CD4-positive, alpha-beta T cell treated with Interleukin-17A for 1 hour (primary cell): Measurements from ENCODE around the gene OXCT2.
"Not testable (repeated sequence)": the region's sequence is repeated elsewhere in the genome, so short reads cannot be mapped to it uniquely, and the experiment has no call there.

Source experiments
- DNase-seq: peaks from one replicate; pipeline ENCODE4 v3.0.0-alpha.2; 2020

OXCT2 gene

GRCh38 chr1:39787108-39787375 lies 15.9 kb upstream of the OXCT2 start:
- DNase-seq = not testable (repeated sequence)

DNA sequence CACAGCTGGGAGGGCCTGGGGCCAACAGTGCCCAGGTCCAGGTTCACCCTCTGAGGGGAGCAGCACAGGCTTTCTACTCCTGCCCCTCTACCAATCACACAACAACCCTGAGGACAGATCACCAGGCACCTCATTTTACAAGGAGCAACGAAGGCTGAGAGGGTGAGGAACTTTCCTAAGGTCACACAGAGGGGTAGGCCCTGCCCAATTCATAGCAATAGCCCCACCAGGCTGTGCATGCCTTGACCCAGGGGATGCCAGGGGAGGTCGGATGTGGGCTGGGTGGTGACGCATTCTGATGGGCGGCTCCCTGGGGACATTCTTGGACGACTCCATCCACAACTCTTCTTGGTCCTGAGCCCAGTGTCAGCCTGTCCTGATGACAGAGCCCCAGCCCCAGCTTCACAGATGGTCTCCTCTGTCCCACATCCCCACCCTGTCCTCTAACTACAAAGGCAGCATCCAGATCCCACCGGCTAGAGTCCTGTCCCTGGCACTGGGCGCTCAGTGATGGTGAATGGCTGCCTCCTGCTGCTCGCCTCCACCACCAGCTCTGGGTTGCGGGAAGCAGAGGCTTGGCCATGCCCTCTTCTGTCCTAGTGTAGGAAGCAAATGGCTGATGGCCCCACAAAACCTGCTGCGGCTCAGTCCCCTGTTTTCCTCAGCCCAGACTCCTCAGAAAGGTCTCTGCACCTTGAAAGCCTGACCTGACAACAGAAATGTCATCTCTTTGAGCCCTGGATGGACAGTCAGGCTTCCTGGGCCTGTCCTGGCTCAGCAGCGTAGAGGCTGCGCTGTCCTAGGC lies 15.4 kb upstream of the OXCT2 start:
- not testable (repeated sequence) for DNase-seq

DNA sequence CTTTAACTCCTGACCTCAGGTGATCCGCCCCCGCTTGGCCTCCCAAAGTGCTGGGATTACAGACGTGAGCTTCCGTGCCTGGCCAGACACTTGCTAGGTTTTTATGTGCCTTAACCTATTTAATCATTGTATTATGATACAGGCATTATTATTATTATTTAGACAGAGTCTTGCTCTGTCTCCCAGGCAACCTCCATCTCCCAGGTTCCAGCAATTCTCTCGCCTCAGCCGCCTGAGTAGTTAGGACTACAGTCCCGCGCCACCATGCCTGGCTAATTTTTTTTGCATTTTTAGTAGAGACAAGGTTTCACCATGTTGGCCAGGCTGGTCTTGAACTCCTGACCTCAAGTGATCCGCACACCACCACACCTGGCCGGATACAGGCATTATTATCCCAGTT lies 11.5 kb upstream of the OXCT2 start:
- not testable (repeated sequence) for DNase-seq

GRCh38 chr1:39782103-39782502 lies 11.0 kb upstream of the OXCT2 start:
- DNase-seq = no peak

- DNase-seq = no peak
Measured at GRCh38 chr1:39781349-39781715, 10.2 kb upstream of the OXCT2 start.

- no peak for DNase-seq
Measured at GRCh38 chr1:39779821-39780220, 8.7 kb upstream of the OXCT2 start.

DNA sequence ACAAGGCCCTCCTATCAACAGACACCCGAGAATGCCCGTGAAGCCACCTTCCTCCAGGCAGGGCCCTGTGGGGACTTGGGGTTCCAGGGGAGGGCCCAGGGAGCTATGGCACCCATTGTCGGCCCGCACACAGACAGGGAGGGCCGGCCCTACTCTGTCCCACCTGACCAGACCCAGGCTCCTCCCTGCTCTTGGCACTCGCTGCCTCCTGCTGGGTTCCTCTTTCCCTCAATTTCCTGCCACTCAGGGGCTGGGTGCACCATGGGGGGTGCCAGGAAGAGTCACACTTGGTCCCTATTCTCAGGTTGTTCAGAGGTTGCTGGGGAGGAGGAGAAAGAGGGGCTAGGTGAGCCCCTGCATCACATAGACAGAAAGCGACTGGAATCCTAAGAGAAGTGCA lies 8.0 kb upstream of the OXCT2 start:
- no peak for DNase-seq

DNA sequence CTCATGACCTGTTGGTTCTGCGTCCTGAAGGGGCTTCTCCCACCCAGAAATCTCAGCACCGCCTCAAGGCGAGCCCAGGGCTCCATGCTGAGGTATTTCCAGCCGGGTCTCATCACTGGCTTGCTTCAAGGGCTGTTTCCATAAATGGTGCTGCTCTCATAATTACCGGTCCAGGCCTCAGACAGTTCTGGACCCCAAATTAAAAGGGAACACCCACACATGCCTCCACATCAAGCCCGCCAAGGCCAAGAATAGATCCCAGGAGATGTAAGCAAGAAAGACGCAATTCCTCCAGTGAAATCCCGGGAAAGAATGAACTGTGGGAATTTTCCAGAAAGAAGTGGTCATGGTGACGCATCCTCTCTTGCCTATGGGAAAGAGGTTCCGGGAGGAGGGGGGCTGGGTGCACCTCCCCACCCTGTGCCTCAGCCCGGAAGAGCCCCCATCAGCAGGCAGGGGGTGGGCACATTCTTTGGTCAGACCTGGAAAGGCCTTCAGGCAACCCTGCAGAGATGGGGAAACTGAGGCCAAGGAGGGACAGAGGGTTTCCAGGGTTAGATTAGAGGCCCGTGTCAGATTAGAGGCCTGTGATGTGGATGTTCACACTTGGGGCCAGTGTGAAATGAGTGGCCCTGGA lies 7.4 kb upstream of the OXCT2 start:
- not testable (repeated sequence) for DNase-seq

GRCh38 chr1:39777896-39778295 lies 6.7 kb upstream of the OXCT2 start:
- not testable (repeated sequence) for DNase-seq

- no peak for DNase-seq
Measured at GRCh38 chr1:39777306-39777705, 6.2 kb upstream of the OXCT2 start.

GRCh38 chr1:39776886-39777285 lies 5.7 kb upstream of the OXCT2 start:
- no peak for DNase-seq

DNA sequence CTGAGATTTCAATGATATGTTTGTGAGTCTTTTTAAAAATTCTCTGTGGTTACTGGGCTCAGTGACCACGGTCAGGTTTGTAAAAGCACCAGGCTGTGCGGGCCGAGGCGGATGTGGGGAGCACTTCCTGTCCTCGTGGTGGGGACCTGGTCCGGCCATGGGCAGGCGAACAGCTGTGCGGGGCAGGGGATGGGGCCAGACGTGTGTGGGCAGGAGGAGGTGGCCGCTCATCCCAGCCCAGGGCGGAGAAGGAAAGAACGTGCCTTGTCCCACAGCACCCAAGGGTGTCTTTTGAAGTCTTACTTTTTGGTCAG lies 5.2 kb upstream of the OXCT2 start:
- DNase-seq = no peak

- DNase-seq = not testable (repeated sequence)
Measured at GRCh38 chr1:39775676-39776399, 4.7 kb upstream of the OXCT2 start.

DNA sequence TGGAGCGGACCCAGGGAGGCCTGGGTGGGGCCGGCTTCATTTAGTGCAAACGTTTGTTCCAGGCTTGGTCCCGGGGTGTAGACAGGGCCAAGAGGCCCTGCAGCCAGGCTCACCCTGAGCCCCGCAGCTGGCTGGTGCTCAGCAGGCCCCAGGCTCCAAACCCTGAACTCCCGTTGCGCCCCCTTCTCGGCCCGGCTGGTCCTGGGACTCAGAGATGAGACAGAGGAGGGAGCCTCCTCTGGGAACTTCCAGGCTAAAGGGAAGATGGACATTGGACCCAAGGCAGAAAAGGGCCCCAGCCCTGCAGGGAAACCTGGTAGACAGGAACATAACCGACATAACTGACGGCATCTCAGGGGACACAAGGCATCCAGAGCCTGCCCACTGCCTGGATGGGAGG lies 4.0 kb upstream of the OXCT2 start:
- DNase-seq = not testable (repeated sequence)

GRCh38 chr1:39773369-39773979 lies 2.3 kb upstream of the OXCT2 start:
- DNase-seq = not testable (repeated sequence)

DNA sequence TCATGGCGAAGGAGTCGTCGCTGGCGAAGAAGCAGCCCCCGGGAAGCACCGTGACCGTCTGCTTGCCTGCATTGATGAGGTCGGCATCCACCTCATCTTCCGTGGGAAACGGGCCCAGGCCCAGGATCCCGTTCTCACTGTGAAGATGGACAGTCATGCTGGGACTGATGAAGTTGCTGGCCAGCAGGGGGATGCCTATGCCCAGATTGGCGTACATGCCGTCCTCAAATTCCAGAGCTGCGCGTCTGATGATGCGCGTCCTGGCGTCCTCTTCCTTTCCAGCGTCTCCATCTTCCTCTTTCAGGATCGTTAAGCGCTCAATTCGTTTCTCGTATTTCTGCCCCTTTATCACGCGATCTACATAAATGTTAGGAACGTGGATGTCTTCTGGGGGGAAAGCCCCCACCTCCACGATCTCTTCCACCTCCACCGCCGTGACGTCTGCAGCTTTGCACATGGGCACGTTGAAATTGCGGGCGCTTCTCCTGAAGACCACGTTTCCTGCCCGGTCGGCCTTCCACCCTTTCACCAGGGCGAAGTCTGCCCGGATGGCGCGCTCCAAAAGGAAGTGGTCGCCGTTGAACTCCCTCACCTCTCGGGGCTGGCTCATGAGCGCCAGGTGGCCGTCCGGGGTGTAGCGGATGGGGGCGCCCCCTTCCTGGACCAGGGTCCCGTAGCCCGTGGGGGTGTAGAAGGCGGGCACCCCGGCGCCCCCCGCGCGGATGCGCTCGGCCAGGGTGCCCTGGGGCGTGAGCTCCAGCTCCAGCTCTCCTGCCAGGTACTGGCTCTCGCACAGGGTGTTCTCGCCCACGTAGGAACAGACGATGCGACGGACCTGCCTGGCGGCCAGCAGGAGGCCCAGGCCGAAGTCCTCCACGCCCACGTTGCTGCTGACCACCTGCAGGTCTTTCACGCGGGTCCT lies 787 bp downstream of the OXCT2 start:
- DNase-seq = peak; percentile 6

DNA sequence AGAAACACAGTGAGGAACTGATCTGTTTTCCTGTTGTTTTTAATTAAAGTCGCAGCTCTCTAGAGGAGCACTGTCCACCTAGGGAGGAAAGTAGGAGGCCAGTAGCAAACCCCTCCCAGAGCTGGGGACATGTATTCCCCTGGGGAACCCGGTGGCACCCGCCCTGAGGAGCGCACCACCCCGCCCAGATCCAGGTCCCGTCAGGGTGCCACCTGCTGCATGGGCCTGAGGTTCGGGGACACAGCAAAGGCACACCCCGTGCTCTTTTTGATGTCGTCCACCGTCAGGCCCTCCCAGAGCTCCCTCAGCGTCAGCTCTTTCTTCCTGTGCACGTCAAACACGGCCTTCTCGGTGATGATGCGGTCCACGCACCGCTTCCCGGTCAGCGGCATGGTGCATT lies 1.6 kb downstream of the OXCT2 start:
- DNase-seq = not testable (repeated sequence)

- not testable (repeated sequence) for DNase-seq
Measured at GRCh38 chr1:39766466-39766865, 4.7 kb downstream of the OXCT2 start.

DNA sequence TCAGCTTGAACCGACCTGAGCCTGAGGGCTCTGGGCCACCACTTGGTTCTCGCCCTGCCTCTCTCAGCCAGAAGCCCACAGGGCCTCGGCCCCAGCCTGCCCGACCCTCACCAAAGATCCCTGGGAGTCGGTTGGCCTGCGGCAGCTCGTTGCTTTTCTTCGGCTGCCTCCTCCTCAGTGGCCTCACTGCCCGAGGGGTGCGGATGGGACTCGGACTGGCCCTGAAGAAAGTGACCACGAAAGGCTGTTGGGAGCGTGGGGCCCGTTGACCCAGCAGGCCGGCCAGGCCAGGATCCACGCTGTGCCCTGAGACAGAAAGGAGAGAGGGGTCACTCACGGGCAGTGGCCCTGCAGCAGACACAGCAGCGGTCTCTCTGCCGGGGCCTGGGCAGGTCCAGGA lies 6.6 kb downstream of the OXCT2 start:
- not testable (repeated sequence) for DNase-seq

DNA sequence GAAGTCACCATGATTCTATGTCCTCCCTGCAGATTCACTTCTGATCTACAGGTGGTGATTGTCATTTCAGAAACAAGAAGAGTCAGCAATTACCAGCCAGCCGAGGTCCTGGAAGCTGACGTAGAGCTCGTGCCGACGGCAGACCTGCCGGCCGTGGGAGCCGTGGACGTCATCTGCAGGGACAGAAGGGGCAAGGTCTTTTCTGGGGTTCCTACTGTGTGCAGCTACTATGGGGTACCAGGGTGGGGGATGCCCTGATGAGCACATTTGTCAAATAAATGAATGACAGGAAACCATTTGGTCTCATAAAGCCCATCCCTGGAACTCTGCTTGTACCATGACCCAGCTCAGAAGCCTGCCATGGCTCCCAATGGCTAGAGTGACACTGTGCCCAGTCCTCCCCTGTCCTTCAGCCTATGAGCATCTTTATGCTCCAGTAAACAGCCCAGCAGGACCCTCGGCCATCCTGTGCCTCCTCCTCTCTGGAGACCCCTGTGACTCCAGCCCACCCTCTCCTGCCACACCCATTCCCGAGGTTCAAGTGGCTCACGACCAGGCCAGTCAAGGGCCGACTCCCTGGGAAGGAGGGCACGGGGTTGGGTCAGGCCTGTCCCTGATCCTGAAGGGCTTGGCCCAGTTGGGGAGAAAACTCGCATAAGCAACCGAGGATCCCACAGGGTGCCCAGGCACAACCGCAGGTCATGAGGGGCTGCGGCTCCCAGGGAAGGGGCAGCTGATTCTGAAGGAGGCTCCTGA lies 7.4 kb downstream of the OXCT2 start:
- not testable (repeated sequence) for DNase-seq

GRCh38 chr1:39762550-39763540 lies 8.3 kb downstream of the OXCT2 start:
- DNase-seq = no peak
